ENCODE data around the gene CELF1. TPM values are rescaled to one million over a fixed set of nuclear protein-coding genes. Genes with fewer than 3 reads are reported as not detected.

The CELF1 gene
- total RNA-seq, 1 donor: 128 TPM

GRCh38 chr11:47498584-47499152 is 54.3 kb downstream of the CELF1 start:
- TF ChIP-seq CTCF (IDR thresholded peaks at IDR 0.05; ENCODE audit: insufficient read depth, low read depth, low read length): no peak
- no peak overlapping the region for H3K4me3 ChIP-seq (ENCODE audit: low read depth, low read length)

GRCh38 chr11:47498149-47498548 is 54.8 kb downstream of the CELF1 start:
- TF ChIP-seq CTCF (IDR thresholded peaks at IDR 0.05; ENCODE audit: insufficient read depth, low read depth, low read length): no peak
- no peak for DNase-seq (ENCODE audit: low read depth)
- H3K4me3 ChIP-seq (ENCODE audit: low read depth, low read length): no peak overlapping the region

More at GRCh38 chr11:47498584-47499152, 54.3 kb downstream of the CELF1 start:
- no peak for DNase-seq (ENCODE audit: low read depth)

- no peak overlapping the region for H3K4me3 ChIP-seq (ENCODE audit: low read depth, low read length)
- DNase-seq (ENCODE audit: low read depth): no peak
- no peak for TF ChIP-seq CTCF (IDR thresholded peaks at IDR 0.05; ENCODE audit: insufficient read depth, low read depth, low read length)
These were observed 56.1 kb downstream of the CELF1 start for GRCh38 chr11:47496808-47497207.

- no peak overlapping the region for H3K4me3 ChIP-seq (ENCODE audit: low read depth, low read length)
- TF ChIP-seq CTCF (IDR thresholded peaks at IDR 0.05; ENCODE audit: insufficient read depth, low read depth, low read length): no peak
- DNase-seq (ENCODE audit: low read depth): no peak
These were observed 57.1 kb downstream of the CELF1 start for GRCh38 chr11:47495856-47496217.

- H3K4me3 ChIP-seq (ENCODE audit: low read depth, low read length): no peak overlapping the region
- peak; percentile 87 for DNase-seq (ENCODE audit: low read depth)
- no peak for TF ChIP-seq CTCF (IDR thresholded peaks at IDR 0.05; ENCODE audit: insufficient read depth, low read depth, low read length)
These were observed 57.7 kb downstream of the CELF1 start for GRCh38 chr11:47495011-47495855.

- no peak for TF ChIP-seq CTCF (IDR thresholded peaks at IDR 0.05; ENCODE audit: insufficient read depth, low read depth, low read length)
- no peak overlapping the region for H3K4me3 ChIP-seq (ENCODE audit: low read depth, low read length)
- DNase-seq (ENCODE audit: low read depth): peak; percentile 38
These were observed 63.6 kb downstream of the CELF1 start for GRCh38 chr11:47489395-47489755.
